GM19452 (cell line): ENCODE results near the gene SAMD1.

ENCODE experiments used
- ATAC-seq: cut with Tn5 transposase; IDR thresholded peaks from one replicate; pipeline ENCODE4 v1.9.1; 2021; ENCODE audit not compliant: unreplicated experiment

The SAMD1 gene

GRCh38 chr19:14090509-14091080 lies at the start of gene SAMD1:
Gene SAMD1 (minus strand): TSS chr19:14090751.
- ATAC-seq: peak; percentile 34

- ATAC-seq: no peak
These were observed 49.4 kb upstream of the SAMD1 start for GRCh38 chr19:14139944-14140343.

- ATAC-seq: no peak
These were observed 48.2 kb upstream of the SAMD1 start for GRCh38 chr19:14138576-14139265.

GRCh38 chr19:14136509-14137281 lies 46.1 kb upstream of the SAMD1 start, which contains the start of gene ASF1B:
Gene ASF1B (minus strand): TSS chr19:14136589. CDS start chr19:14136456, 133 bp downstream.
- peak; percentile 76 for ATAC-seq

- no peak for ATAC-seq
These were observed 45.5 kb upstream of the SAMD1 start for GRCh38 chr19:14135985-14136508.

- ATAC-seq: no peak
These were observed 44.8 kb upstream of the SAMD1 start for GRCh38 chr19:14135355-14135754.

GRCh38 chr19:14127929-14128509 lies 37.5 kb upstream of the SAMD1 start:
- no peak for ATAC-seq

GRCh38 chr19:14127176-14127575 lies 36.6 kb upstream of the SAMD1 start:
- ATAC-seq: no peak

- no peak for ATAC-seq
These were observed 32.4 kb upstream of the SAMD1 start for GRCh38 chr19:14122924-14123323.

GRCh38 chr19:14120497-14120780 lies 29.9 kb upstream of the SAMD1 start:
- ATAC-seq: no peak

GRCh38 chr19:14119644-14120496 lies 29.3 kb upstream of the SAMD1 start:
- no peak for ATAC-seq

- ATAC-seq: no peak
These were observed 28.6 kb upstream of the SAMD1 start for GRCh38 chr19:14119146-14119545.

GRCh38 chr19:14118165-14119051 lies 27.9 kb upstream of the SAMD1 start:
- ATAC-seq: no peak

GRCh38 chr19:14117668-14118164 lies 27.2 kb upstream of the SAMD1 start, which contains the start of gene PRKACA:
Gene PRKACA (minus strand): TSS chr19:14117762. CDS start chr19:14117547, 215 bp downstream.
- peak; percentile 85 for ATAC-seq

- peak; percentile 8 for ATAC-seq
These were observed 26.5 kb upstream of the SAMD1 start for GRCh38 chr19:14116918-14117578.

GRCh38 chr19:14116525-14116917 lies 26.0 kb upstream of the SAMD1 start:
- ATAC-seq: no peak

- no peak for ATAC-seq
These were observed 25.2 kb upstream of the SAMD1 start for GRCh38 chr19:14115756-14116155.

- no peak for ATAC-seq
These were observed 24.3 kb upstream of the SAMD1 start for GRCh38 chr19:14114854-14115253.

- ATAC-seq: no peak
These were observed 23.9 kb upstream of the SAMD1 start for GRCh38 chr19:14114439-14114838.
